ENCODE data around the gene TNFSF4.

TNFSF4 gene

DNA sequence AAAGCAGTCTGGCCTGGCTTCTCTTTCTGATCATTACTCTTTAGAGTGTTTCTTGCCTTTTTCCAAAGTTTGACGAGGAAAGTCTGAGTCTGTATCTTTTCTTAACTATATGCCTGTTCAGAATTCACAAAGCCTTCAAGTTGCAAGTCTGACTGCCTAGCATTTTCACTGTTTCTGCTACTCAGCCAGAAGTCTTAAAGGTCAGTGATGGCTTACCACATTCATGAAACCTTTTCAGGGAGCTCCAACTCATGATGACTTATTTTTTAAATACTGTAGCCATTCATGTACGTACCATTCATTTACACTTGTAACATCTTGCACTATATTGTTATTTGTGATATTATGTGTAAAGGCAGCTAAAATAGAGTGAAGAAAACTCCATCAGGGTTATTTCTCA is 58.2 kb downstream of the TNFSF4 start:
- H4K20me1 ChIP-seq (ENCODE audit: low read depth, low read length): no peaks in the 10 kb centered on the region
- no peaks in the 10 kb centered on the region for H3F3A ChIP-seq (ENCODE audit: insufficient read depth)
- no peak overlapping the region for H3K9ac ChIP-seq (ENCODE audit: low read length)
- H3K27me3 ChIP-seq (ENCODE audit: low read length): no peaks in the 10 kb centered on the region
- TF ChIP-seq EZH2phosphoT487 (conservative IDR thresholded peaks at IDR 0.05; ENCODE audit: low read length): no peak
- TF ChIP-seq, protein P1, sequence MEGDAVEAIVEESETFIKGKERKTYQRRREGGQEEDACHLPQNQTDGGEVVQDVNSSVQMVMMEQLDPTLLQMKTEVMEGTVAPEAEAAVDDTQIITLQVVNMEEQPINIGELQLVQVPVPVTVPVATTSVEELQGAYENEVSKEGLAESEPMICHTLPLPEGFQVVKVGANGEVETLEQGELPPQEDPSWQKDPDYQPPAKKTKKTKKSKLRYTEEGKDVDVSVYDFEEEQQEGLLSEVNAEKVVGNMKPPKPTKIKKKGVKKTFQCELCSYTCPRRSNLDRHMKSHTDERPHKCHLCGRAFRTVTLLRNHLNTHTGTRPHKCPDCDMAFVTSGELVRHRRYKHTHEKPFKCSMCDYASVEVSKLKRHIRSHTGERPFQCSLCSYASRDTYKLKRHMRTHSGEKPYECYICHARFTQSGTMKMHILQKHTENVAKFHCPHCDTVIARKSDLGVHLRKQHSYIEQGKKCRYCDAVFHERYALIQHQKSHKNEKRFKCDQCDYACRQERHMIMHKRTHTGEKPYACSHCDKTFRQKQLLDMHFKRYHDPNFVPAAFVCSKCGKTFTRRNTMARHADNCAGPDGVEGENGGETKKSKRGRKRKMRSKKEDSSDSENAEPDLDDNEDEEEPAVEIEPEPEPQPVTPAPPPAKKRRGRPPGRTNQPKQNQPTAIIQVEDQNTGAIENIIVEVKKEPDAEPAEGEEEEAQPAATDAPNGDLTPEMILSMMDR (IDR thresholded peaks at IDR 0.05; ENCODE audit: insufficient read depth, low read length, poor library complexity, severe bottlenecking): no peak
- H3K9me2 ChIP-seq (replicated peaks; ENCODE audit: insufficient read depth, low read length): no peaks in the 10 kb centered on the region
- no peaks in the 10 kb centered on the region for H3K9me3 ChIP-seq (ENCODE audit: insufficient read depth, low read length)
- H3K4me3 ChIP-seq (ENCODE audit: insufficient read depth, low read length, poor library complexity, severe bottlenecking): no peak overlapping the region
- H3K36me3 ChIP-seq (ENCODE audit: low read length): no peaks in the 10 kb centered on the region
- H3K79me2 ChIP-seq (ENCODE audit: insufficient read depth, low read length): no peaks in the 10 kb centered on the region
- no peak overlapping the region for H3K27ac ChIP-seq (ENCODE audit: low read depth, low read length)
- H2AFZ ChIP-seq (ENCODE audit: low read depth, low read length, severe bottlenecking): no peak overlapping the region
- no peak overlapping the region for H3K4me2 ChIP-seq (ENCODE audit: low read depth, low read length, poor library complexity, severe bottlenecking)

DNA sequence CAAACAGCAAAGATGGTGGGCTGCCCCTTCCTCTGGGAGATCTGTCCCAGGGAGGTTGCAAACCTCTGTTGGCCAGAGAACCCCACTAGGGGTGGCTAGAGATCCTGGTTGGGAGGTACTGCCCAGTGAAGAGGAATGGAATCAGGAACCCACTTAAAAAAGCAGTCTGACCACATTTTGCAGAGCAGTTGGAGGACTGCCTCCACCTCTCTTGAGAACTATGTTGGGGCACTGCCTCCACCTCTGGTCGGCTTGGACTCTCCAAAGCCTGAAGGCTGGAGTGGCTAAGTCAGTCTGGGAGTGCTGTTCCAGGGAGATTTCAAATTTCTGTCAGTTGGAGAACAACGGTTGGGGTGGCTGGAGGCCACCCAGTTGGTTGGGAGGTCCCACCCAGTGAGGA is 58.6 kb downstream of the TNFSF4 start:
- no peaks in the 10 kb centered on the region for H3K9me3 ChIP-seq (ENCODE audit: insufficient read depth, low read length)
- H3K27me3 ChIP-seq (ENCODE audit: low read length): no peaks in the 10 kb centered on the region
- no peak overlapping the region for H3K9ac ChIP-seq (ENCODE audit: low read length)
- TF ChIP-seq EZH2phosphoT487 (conservative IDR thresholded peaks at IDR 0.05; ENCODE audit: low read length): no peak
- H3K9me2 ChIP-seq (replicated peaks; ENCODE audit: insufficient read depth, low read length): no peaks in the 10 kb centered on the region
- no peaks in the 10 kb centered on the region for H4K20me1 ChIP-seq (ENCODE audit: low read depth, low read length)
- H3K79me2 ChIP-seq (ENCODE audit: insufficient read depth, low read length): no peaks in the 10 kb centered on the region
- H3K4me2 ChIP-seq (ENCODE audit: low read depth, low read length, poor library complexity, severe bottlenecking): no peak overlapping the region
- H3K27ac ChIP-seq (ENCODE audit: low read depth, low read length): no peak overlapping the region
- no peak overlapping the region for H2AFZ ChIP-seq (ENCODE audit: low read depth, low read length, severe bottlenecking)
- no peaks in the 10 kb centered on the region for H3K36me3 ChIP-seq (ENCODE audit: low read length)
- no peak overlapping the region for H3K4me3 ChIP-seq (ENCODE audit: insufficient read depth, low read length, poor library complexity, severe bottlenecking)
- no peaks in the 10 kb centered on the region for H3F3A ChIP-seq (ENCODE audit: insufficient read depth)

DNA sequence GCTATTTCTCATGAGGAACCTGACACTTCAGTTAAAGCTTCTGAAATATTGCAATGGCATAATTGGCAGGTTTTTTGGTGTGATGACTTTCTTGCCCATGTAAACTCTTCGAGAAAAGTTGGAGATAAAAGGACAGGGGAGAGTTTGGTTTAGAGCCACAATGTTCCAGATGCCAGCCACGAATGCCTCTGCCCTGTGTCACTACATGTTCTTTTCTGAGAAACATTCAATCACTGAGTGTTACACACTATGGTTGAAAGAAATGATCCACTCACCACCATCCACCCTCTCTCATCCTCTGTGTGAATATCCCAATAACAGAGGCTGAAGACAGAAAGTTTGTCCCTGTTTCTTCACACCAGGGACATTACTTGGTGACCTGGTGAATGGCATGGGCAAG is 66.4 kb downstream of the TNFSF4 start:
- Histone ChIP-seq H3K79me2 (ENCODE audit: insufficient read depth, low read length) (no peaks in the 10 kb centered on the region), H3F3A (ENCODE audit: insufficient read depth) (no peaks in the 10 kb centered on the region), H3K4me2 (ENCODE audit: low read depth, low read length, poor library complexity, severe bottlenecking) (no peak overlapping the region), H3K4me3 (ENCODE audit: insufficient read depth, low read length, poor library complexity, severe bottlenecking) (no peak overlapping the region), H3K9me3 (ENCODE audit: insufficient read depth, low read length) (no peaks in the 10 kb centered on the region), H2AFZ (ENCODE audit: low read depth, low read length, severe bottlenecking) (no peak overlapping the region), H3K9ac (ENCODE audit: low read length) (no peak overlapping the region), H3K9me2 (replicated peaks; ENCODE audit: insufficient read depth, low read length) (no peaks in the 10 kb centered on the region; the same call in 1 of the 2 replicates), H3K27ac (ENCODE audit: low read depth, low read length) (no peak overlapping the region), H3K36me3 (ENCODE audit: low read length) (no peaks in the 10 kb centered on the region), H4K20me1 (ENCODE audit: low read depth, low read length) (no peaks in the 10 kb centered on the region), H3K27me3 (ENCODE audit: low read length) (no peaks in the 10 kb centered on the region)
- TF ChIP-seq EZH2phosphoT487 (conservative IDR thresholded peaks at IDR 0.05; ENCODE audit: low read length): no peak
- TF ChIP-seq, protein P1 (IDR thresholded peaks at IDR 0.05; ENCODE audit: insufficient read depth, low read length, poor library complexity, severe bottlenecking): no peak

DNA sequence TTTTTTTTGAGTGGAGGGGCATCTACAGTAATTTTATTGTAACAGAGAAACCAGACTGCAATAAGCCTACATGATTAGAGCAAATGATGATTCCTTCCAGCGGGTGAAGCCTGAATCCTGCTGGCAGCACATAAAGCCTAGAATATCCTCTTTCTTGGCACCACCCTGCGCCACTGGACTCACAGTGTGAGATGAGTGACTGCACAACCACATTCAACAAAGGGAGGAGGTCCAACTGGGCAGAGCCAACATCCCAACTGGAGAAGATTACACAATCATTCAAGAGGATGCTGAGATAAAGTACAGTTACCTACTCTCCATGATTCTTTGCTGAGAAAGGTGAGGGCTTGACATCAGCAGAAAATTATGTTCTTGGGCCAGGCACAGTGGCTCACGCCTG is 67.4 kb downstream of the TNFSF4 start:
- Histone ChIP-seq H2AFZ (ENCODE audit: low read depth, low read length, severe bottlenecking) (no peak overlapping the region), H3K9me3 (ENCODE audit: insufficient read depth, low read length) (no peaks in the 10 kb centered on the region), H4K20me1 (ENCODE audit: low read depth, low read length) (no peaks in the 10 kb centered on the region), H3K27me3 (ENCODE audit: low read length) (no peaks in the 10 kb centered on the region), H3K9me2 (replicated peaks; ENCODE audit: insufficient read depth, low read length) (no peaks in the 10 kb centered on the region; the same call in 1 of the 2 replicates), H3K9ac (ENCODE audit: low read length) (no peak overlapping the region), H3K36me3 (ENCODE audit: low read length) (no peaks in the 10 kb centered on the region), H3K79me2 (ENCODE audit: insufficient read depth, low read length) (no peaks in the 10 kb centered on the region), H3F3A (ENCODE audit: insufficient read depth) (no peaks in the 10 kb centered on the region), H3K27ac (ENCODE audit: low read depth, low read length) (no peak overlapping the region), H3K4me3 (ENCODE audit: insufficient read depth, low read length, poor library complexity, severe bottlenecking) (no peak overlapping the region), H3K4me2 (ENCODE audit: low read depth, low read length, poor library complexity, severe bottlenecking) (no peak overlapping the region)
- TF ChIP-seq EZH2phosphoT487 (conservative IDR thresholded peaks at IDR 0.05; ENCODE audit: low read length): no peak
- TF ChIP-seq, protein P1 (IDR thresholded peaks at IDR 0.05; ENCODE audit: insufficient read depth, low read length, poor library complexity, severe bottlenecking): no peak

All from SU-DHL-6 (cell line).